ENCODE data around the gene NBAS.

NBAS gene

GRCh38 chr2:15122915-15123314 lies 438.2 kb downstream of the NBAS start (continued):
- TF ChIP-seq ZNF449 (tag by site-specific recombination; IDR thresholded peaks at IDR 0.05), result no peak
- no peak for TF ChIP-seq ZNF138 (tag by site-specific recombination; IDR thresholded peaks at IDR 0.05; ENCODE audit: borderline replicate concordance)
- TF ChIP-seq OVOL3 (tag by site-specific recombination; IDR thresholded peaks at IDR 0.05), result no peak
- no peak for TF ChIP-seq BCL11A (tag by site-specific recombination; IDR thresholded peaks at IDR 0.05; ENCODE audit: low read depth)
- TF ChIP-seq ZNF561 (tag by site-specific recombination; IDR thresholded peaks at IDR 0.05; ENCODE audit: borderline replicate concordance), result no peak
- no peak for TF ChIP-seq ZNF501 (tag by site-specific recombination; IDR thresholded peaks at IDR 0.05)
- TF ChIP-seq HOXC10 (CRISPR knock-in tag; IDR thresholded peaks at IDR 0.05), result no peak
- TF ChIP-seq, protein P1, sequence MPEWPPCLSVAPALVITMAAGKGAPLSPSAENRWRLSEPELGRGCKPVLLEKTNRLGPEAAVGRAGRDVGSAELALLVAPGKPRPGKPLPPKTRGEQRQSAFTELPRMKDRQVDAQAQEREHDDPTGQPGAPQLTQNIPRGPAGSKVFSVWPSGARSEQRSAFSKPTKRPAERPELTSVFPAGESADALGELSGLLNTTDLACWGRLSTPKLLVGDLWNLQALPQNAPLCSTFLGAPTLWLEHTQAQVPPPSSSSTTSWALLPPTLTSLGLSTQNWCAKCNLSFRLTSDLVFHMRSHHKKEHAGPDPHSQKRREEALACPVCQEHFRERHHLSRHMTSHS (tag by site-specific recombination; IDR thresholded peaks at IDR 0.05), result no peak

- H3K4me1 ChIP-seq (ENCODE audit: control insufficient read depth, insufficient read depth, low read length), result no peaks in the 10 kb centered on the region
- H3K9me3 ChIP-seq (ENCODE audit: control insufficient read depth, insufficient read depth, low read depth, low read length), result no peaks in the 10 kb centered on the region
- no peak overlapping the region for H3K4me3 ChIP-seq (ENCODE audit: low read depth, low read length)
- no peaks in the 10 kb centered on the region for H3K36me3 ChIP-seq (ENCODE audit: control insufficient read depth in 2 of 2, insufficient read depth in 1 of 2, low read length in 2 of 2)
- TF ChIP-seq EGR2 (tag by site-specific recombination; IDR thresholded peaks at IDR 0.05; ENCODE audit: low read depth) (no peak), ZNF768 (tag by site-specific recombination; IDR thresholded peaks at IDR 0.05) (no peak), ZNF621 (tag by site-specific recombination; IDR thresholded peaks at IDR 0.05) (no peak), HOXC10 (CRISPR knock-in tag; IDR thresholded peaks at IDR 0.05) (no peak), ZIC2 (tag by site-specific recombination; IDR thresholded peaks at IDR 0.05) (no peak), ZNF23 (tag by site-specific recombination; IDR thresholded peaks at IDR 0.05; ENCODE audit: borderline replicate concordance) (no peak), ZNF791 (tag by site-specific recombination; IDR thresholded peaks at IDR 0.05) (no peak), ZNF555 (tag by site-specific recombination; conservative IDR thresholded peaks at IDR 0.05) (no peak), SP7 (tag by site-specific recombination; IDR thresholded peaks at IDR 0.05) (no peak), KLF8 (tag by site-specific recombination; IDR thresholded peaks at IDR 0.05) (no peak)
- TF ChIP-seq, protein P2, sequence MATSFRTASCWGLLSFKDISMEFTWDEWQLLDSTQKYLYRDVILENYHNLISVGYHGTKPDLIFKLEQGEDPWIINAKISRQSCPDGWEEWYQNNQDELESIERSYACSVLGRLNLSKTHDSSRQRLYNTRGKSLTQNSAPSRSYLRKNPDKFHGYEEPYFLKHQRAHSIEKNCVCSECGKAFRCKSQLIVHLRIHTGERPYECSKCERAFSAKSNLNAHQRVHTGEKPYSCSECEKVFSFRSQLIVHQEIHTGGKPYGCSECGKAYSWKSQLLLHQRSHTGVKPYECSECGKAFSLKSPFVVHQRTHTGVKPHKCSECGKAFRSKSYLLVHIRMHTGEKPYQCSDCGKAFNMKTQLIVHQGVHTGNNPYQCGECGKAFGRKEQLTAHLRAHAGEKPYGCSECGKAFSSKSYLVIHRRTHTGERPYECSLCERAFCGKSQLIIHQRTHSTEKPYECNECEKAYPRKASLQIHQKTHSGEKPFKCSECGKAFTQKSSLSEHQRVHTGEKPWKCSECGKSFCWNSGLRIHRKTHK (tag by site-specific recombination; IDR thresholded peaks at IDR 0.05), result no peak
- TF ChIP-seq, protein P3, sequence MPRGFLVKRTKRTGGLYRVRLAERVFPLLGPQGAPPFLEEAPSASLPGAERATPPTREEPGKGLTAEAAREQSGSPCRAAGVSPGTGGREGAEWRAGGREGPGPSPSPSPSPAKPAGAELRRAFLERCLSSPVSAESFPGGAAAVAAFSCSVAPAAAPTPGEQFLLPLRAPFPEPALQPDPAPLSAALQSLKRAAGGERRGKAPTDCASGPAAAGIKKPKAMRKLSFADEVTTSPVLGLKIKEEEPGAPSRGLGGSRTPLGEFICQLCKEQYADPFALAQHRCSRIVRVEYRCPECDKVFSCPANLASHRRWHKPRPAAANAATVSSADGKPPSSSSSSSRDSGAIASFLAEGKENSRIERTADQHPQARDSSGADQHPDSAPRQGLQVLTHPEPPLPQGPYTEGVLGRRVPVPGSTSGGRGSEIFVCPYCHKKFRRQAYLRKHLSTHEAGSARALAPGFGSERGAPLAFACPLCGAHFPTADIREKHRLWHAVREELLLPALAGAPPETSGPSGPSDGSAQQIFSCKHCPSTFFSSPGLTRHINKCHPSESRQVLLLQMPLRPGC (tag by site-specific recombination; IDR thresholded peaks at IDR 0.05), result no peak
- CTCF ChIA-PET, result interaction anchor here (1.5 kb wide), 1 partner anchor 457 kb away, joined by 12 read pairs; no protein-coding TSS in a partner anchor
- POLR2A ChIA-PET, result interaction anchor here (0.7 kb wide), 1 partner anchor 15 kb away, joined by 3 read pairs; no protein-coding TSS in a partner anchor
- H3K27ac ChIP-seq (ENCODE audit: extremely low read depth, low read depth, low read length), result no peak overlapping the region
These were observed 440.5 kb downstream of the NBAS start for GRCh38 chr2:15120631-15121030.

GRCh38 chr2:15119722-15120175 lies 441.4 kb downstream of the NBAS start:
- POLR2A ChIA-PET, result interaction anchor here (0.7 kb wide), 1 partner anchor 30 kb away, joined by 8 read pairs; no protein-coding TSS in a partner anchor
- Histone ChIP-seq H3K4me3 (ENCODE audit: low read depth, low read length) (no peak overlapping the region), H3K4me1 (ENCODE audit: control insufficient read depth, insufficient read depth, low read length) (no peaks in the 10 kb centered on the region), H3K36me3 (ENCODE audit: control insufficient read depth in 2 of 2, insufficient read depth in 1 of 2, low read length in 2 of 2) (no peaks in the 10 kb centered on the region), H3K27ac (ENCODE audit: extremely low read depth, low read depth, low read length) (no peak overlapping the region), H3K9me3 (ENCODE audit: control insufficient read depth, insufficient read depth, low read depth, low read length) (no peaks in the 10 kb centered on the region)
- CTCF ChIA-PET, result interaction anchor here (1.5 kb wide), 1 partner anchor 457 kb away, joined by 12 read pairs; no protein-coding TSS in a partner anchor
- no peak for TF ChIP-seq ZNF692 (tag by site-specific recombination; IDR thresholded peaks at IDR 0.05)
- TF ChIP-seq ZFP41 (tag by site-specific recombination; IDR thresholded peaks at IDR 0.05; ENCODE audit: borderline replicate concordance), result no peak
- TF ChIP-seq, protein P3 (tag by site-specific recombination; IDR thresholded peaks at IDR 0.05), result no peak
- TF ChIP-seq, protein P2 (tag by site-specific recombination; IDR thresholded peaks at IDR 0.05), result no peak
- no peak for TF ChIP-seq ZNF555 (tag by site-specific recombination; conservative IDR thresholded peaks at IDR 0.05)
- no peak for TF ChIP-seq MYNN (tag by site-specific recombination; IDR thresholded peaks at IDR 0.05; ENCODE audit: borderline replicate concordance)
- TF ChIP-seq ZNF175 (tag by site-specific recombination; IDR thresholded peaks at IDR 0.05), result no peak
